ENCODE data around the gene PCARE. TPM values are rescaled to one million over a fixed set of nuclear protein-coding genes. Genes with fewer than 3 reads are reported as not detected.

The PCARE gene
- total RNA-seq, 4 donors from 2014 or later = 0.20 to 0.30 (median 0.21) TPM

GRCh38 chr2:29061176-29061575, 13.1 kb downstream of the PCARE start:
- Histone ChIP-seq H3K4me1 (peaks cover 4 to 61% (median 37%) of the 10 kb centered on the region in 4 donors), H3K36me3 (no peaks in the 10 kb centered on the region), H3K9me3 (no peaks in the 10 kb centered on the region), H3K27ac (peak overlapping the region in 3 of 4 donors; percentile 17 to 98 (median 95)), H3K4me3 (no peak overlapping the region), H3K27me3 (no peaks in the 10 kb centered on the region)
- no peak for DNase-seq (ENCODE audit: low spot score in 2 of 2)
- no peak for TF ChIP-seq EP300 (IDR thresholded peaks at IDR 0.05)
- no peak for TF ChIP-seq POLR2A (IDR thresholded peaks at IDR 0.05)
- TF ChIP-seq CTCF (IDR thresholded peaks at IDR 0.05) = no peak
- WGBS, 2 donors = 46 to 50% methylated on average over 6 of the region's 6 CpGs

- no peaks in the 10 kb centered on the region for H3K9me3 ChIP-seq
- peaks cover 2 to 53% (median 29%) of the 10 kb centered on the region in 4 donors for H3K4me1 ChIP-seq
- DNase-seq (ENCODE audit: low spot score in 2 of 2) = no peak
- 75 to 86% methylated on average over 9 of the region's 9 CpGs for WGBS, 2 donors
- H3K36me3 ChIP-seq = no peaks in the 10 kb centered on the region
- H3K4me3 ChIP-seq = no peak overlapping the region
- H3K27me3 ChIP-seq = no peaks in the 10 kb centered on the region
- no peak for TF ChIP-seq EP300 (IDR thresholded peaks at IDR 0.05)
- TF ChIP-seq CTCF (IDR thresholded peaks at IDR 0.05) = no peak
- no peak for TF ChIP-seq POLR2A (IDR thresholded peaks at IDR 0.05)
- H3K27ac ChIP-seq = peak overlapping the region in 2 of 4 donors; percentile 95 to 98
Measured at GRCh38 chr2:29060441-29060840, 13.9 kb downstream of the PCARE start.

- H3K27me3 ChIP-seq = no peaks in the 10 kb centered on the region
- WGBS, 2 donors = 88 to 97% methylated on average over 1 of the region's 1 CpG
- H3K36me3 ChIP-seq = no peaks in the 10 kb centered on the region
- DNase-seq (ENCODE audit: low spot score in 2 of 2) = no peak
- peaks cover 0 to 45% (median 22%) of the 10 kb centered on the region in 4 donors for H3K4me1 ChIP-seq
- H3K9me3 ChIP-seq = no peaks in the 10 kb centered on the region
- TF ChIP-seq EP300 (IDR thresholded peaks at IDR 0.05) = no peak
- no peak overlapping the region for H3K4me3 ChIP-seq
- peak overlapping the region in 1 of 4 donors; percentile 49 for H3K27ac ChIP-seq
Measured at GRCh38 chr2:29059624-29060023, 14.7 kb downstream of the PCARE start.

GRCh38 chr2:29057006-29057405, 17.3 kb downstream of the PCARE start:
- Histone ChIP-seq H3K27ac (no peak overlapping the region), H3K4me1 (peaks cover 0 to 29% (median 5%) of the 10 kb centered on the region in 4 donors), H3K27me3 (no peaks in the 10 kb centered on the region), H3K9me3 (no peaks in the 10 kb centered on the region), H3K4me3 (no peak overlapping the region), H3K36me3 (no peaks in the 10 kb centered on the region)
- TF ChIP-seq CTCF (IDR thresholded peaks at IDR 0.05) = no peak
- no peak for TF ChIP-seq EP300 (IDR thresholded peaks at IDR 0.05)
- TF ChIP-seq POLR2A (IDR thresholded peaks at IDR 0.05) = no peak
- no peak for DNase-seq (ENCODE audit: low spot score in 2 of 2)
- 93 to 100% methylated on average over 4 of the region's 4 CpGs for WGBS, 2 donors

GRCh38 chr2:29056452-29056851, 17.9 kb downstream of the PCARE start:
- Histone ChIP-seq H3K4me3 (no peak overlapping the region), H3K9me3 (no peaks in the 10 kb centered on the region), H3K36me3 (no peaks in the 10 kb centered on the region), H3K27me3 (no peaks in the 10 kb centered on the region), H3K4me1 (peaks cover 0 to 25% (median 2%) of the 10 kb centered on the region in 4 donors), H3K27ac (no peak overlapping the region)
- no peak for TF ChIP-seq EP300 (IDR thresholded peaks at IDR 0.05)
- TF ChIP-seq POLR2A (IDR thresholded peaks at IDR 0.05) = no peak
- no peak for TF ChIP-seq CTCF (IDR thresholded peaks at IDR 0.05)
- WGBS, 2 donors = 87 to 91% methylated on average over 5 of the region's 5 CpGs
- no peak for DNase-seq (ENCODE audit: low spot score in 2 of 2)

GRCh38 chr2:29055601-29056000, 18.7 kb downstream of the PCARE start:
- TF ChIP-seq CTCF (IDR thresholded peaks at IDR 0.05) (no peak), EP300 (IDR thresholded peaks at IDR 0.05) (no peak), POLR2A (IDR thresholded peaks at IDR 0.05) (no peak)
- WGBS, 2 donors = 88 to 94% methylated on average over 1 of the region's 1 CpG

More at GRCh38 chr2:29055601-29056000, 18.7 kb downstream of the PCARE start:
- Histone ChIP-seq H3K36me3 (no peaks in the 10 kb centered on the region), H3K4me3 (no peak overlapping the region), H3K9me3 (no peaks in the 10 kb centered on the region), H3K27me3 (no peaks in the 10 kb centered on the region), H3K27ac (no peak overlapping the region), H3K4me1 (peaks cover 0 to 18% (median 2%) of the 10 kb centered on the region in 4 donors)
- no peak for DNase-seq (ENCODE audit: low spot score in 2 of 2)
